Measurements from ENCODE around the gene SDF4. TPM values are rescaled to one million over a fixed set of nuclear protein-coding genes. Genes with fewer than 3 reads are reported as not detected.

The SDF4 gene
- total RNA-seq, 1 experiment from 2014 or later = 25.6 TPM

DNA sequence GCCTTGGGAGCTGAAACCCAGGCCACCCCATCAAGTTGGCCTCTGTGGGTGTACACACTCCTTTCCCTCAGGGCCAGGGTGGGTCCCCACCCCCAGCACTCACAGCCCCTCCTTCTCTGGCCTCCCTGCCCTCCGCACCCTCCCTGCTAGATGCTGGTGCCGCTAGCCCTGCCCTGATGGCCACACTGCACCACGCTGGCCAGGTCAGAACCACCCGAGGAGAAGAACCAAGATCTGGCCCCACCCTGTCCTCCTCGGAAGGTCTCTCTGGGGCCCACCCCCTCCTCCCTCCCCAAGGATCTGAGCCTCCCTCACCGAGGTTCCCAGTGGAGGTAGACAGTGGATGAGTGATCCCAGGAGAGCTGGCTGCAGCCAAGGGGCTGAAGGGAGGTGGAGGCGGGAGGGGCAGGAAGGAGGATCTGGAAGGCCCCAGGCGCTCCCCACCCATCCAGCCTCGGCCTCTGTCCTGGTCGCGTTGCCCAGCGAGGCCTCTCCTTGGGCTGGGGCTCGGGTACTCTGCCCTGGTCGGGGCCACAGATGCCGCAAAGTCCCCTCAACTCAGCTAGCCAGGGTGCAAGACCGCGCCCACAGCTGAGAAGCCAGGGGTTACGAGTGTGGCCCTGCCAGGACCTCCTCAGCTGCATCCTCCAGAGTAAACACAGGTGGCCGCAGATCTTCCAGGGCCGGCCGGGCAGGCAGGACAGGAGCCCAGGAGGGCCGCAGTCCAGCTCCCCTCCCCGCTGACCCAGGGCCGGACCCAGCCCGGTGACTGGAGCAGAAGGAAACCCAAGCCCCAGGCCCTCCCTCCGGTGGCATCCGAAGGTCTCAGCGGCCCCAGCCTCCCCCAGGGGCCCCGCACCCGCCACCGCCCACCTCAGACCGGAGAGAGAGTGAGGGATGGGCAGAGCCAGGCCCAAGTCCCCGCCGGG, 5.4 kb upstream of the SDF4 start:
- H3K9ac ChIP-seq (ENCODE audit: low read length) = no peak overlapping the region
- no peak overlapping the region for H3K4me2 ChIP-seq (ENCODE audit: low read depth, low read length, poor library complexity, severe bottlenecking)

DNA sequence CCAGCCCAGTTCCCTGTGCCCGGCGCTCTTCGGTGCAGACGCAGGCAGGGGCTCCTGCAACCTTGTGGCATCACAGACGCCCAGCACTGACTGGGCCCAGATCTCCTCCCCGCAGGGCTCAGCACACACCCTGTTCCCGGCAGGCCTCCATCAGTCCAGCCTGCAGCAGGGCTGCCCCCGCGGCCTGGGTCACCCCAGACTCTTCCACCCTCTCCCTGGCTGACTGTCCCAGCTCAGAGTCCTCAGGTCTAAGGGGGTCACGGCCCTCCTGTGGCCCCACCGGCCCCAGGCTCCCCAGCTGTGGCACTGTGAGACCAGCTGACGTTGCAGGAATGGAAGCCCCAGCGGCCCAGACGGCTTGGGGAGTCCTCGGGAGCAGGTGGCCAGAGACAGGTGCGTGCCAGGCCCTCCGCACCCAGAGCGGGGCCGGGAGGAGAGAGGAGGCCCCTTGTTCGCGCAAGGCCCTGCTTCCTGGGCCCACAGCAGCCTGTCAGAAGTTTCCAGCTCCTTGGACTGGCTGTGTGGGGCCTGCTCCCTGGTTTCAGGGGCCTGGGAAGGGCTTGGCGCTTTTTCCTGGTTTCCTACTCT, 4.5 kb upstream of the SDF4 start:
- no peak overlapping the region for H3K9ac ChIP-seq (ENCODE audit: low read length)
- H3K9me2 ChIP-seq (replicated peaks; ENCODE audit: insufficient read depth, low read length) = no peaks in the 10 kb centered on the region
- H3K79me2 ChIP-seq (ENCODE audit: low read length) = peaks cover 12% of the 10 kb centered on the region
- H3K27me3 ChIP-seq (ENCODE audit: low read length) = no peaks in the 10 kb centered on the region
- H2AFZ ChIP-seq (ENCODE audit: low read length) = no peak overlapping the region
- H3K27ac ChIP-seq (ENCODE audit: low read length) = no peak overlapping the region
- H3K9me3 ChIP-seq (ENCODE audit: low read length) = no peaks in the 10 kb centered on the region
- no peak for DNase-seq
- no peak overlapping the region for H3K4me2 ChIP-seq (ENCODE audit: low read depth, low read length, poor library complexity, severe bottlenecking)
- H3K36me3 ChIP-seq (ENCODE audit: insufficient read depth, low read length) = no peaks in the 10 kb centered on the region
- no peak overlapping the region for H3K4me3 ChIP-seq (ENCODE audit: low read length)
- peaks cover 15% of the 10 kb centered on the region; the same call in 1 of the 2 replicates for H4K20me1 ChIP-seq (ENCODE audit: insufficient read depth, low read depth, low read length)
- peaks cover 12% of the 10 kb centered on the region for H3K4me1 ChIP-seq (ENCODE audit: low read length)

More for the DNA sequence above, 5.4 kb upstream of the SDF4 start:
- no peak overlapping the region for H2AFZ ChIP-seq (ENCODE audit: low read length)
- peaks cover 12% of the 10 kb centered on the region for H3K4me1 ChIP-seq (ENCODE audit: low read length)
- 0 out of 2 replicates have a peak, but pooled peaks cover 9% of the 10 kb centered on the region for H3K79me2 ChIP-seq (ENCODE audit: low read length)
- H3K27me3 ChIP-seq (ENCODE audit: low read length) = no peaks in the 10 kb centered on the region
- no peaks in the 10 kb centered on the region for H3K9me3 ChIP-seq (ENCODE audit: low read length)
- no peak overlapping the region for H3K27ac ChIP-seq (ENCODE audit: low read length)
- no peaks in the 10 kb centered on the region for H3K9me2 ChIP-seq (replicated peaks; ENCODE audit: insufficient read depth, low read length)
- DNase-seq = no peak
- no peaks in the 10 kb centered on the region for H3K36me3 ChIP-seq (ENCODE audit: insufficient read depth, low read length)
- H3K4me3 ChIP-seq (ENCODE audit: low read length) = no peak overlapping the region
- H4K20me1 ChIP-seq (ENCODE audit: insufficient read depth, low read depth, low read length) = peaks cover 15% of the 10 kb centered on the region; the same call in 1 of the 2 replicates

DNA sequence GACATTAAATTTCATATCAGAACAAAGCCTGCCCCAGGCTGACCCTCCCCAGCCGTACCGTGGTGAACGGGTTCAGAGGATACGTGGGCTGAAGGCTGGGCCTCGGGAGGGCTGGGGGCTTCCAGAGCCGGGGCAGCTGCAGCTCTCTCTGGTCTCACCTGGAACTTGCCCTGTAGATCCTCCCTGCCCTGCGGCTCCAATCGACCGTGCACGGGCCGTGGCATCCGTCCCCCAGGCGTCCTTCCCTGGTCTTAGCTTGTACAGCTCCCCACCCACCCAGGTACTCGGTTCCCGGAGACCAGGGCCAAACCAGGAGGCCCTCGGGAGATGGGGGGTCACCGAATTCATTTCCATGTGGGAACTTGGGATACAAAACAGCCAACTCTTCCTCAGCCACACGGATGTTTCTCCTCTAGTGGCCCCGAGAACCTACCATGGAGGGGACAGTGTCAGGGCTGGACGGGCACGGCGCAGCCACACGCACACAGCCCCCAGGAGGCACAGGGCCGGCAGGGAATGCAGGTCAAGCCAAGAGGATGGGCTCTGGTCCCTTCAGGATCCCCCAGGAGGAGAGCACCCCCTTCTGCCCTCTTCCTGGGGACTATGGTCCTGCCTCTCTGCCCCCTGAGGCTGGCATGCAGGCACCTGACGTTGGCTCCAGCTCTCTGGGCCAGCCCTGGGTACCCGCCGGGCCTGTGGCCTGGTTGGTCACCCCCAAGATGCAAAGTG, 3.4 kb upstream of the SDF4 start:
- peaks cover 15% of the 10 kb centered on the region; the same call in 1 of the 2 replicates for H4K20me1 ChIP-seq (ENCODE audit: insufficient read depth, low read depth, low read length)
- H3K27me3 ChIP-seq (ENCODE audit: low read length) = no peaks in the 10 kb centered on the region
- no peak overlapping the region for H3K4me2 ChIP-seq (ENCODE audit: low read depth, low read length, poor library complexity, severe bottlenecking)
- H3K4me1 ChIP-seq (ENCODE audit: low read length) = peaks cover 18% of the 10 kb centered on the region
- H3K4me3 ChIP-seq (ENCODE audit: low read length) = no peak overlapping the region
- H3K79me2 ChIP-seq (ENCODE audit: low read length) = peaks cover 23% of the 10 kb centered on the region
- DNase-seq = no peak
- no peaks in the 10 kb centered on the region for H3K9me3 ChIP-seq (ENCODE audit: low read length)
- H3K27ac ChIP-seq (ENCODE audit: low read length) = no peak overlapping the region
- H2AFZ ChIP-seq (ENCODE audit: low read length) = no peak overlapping the region
- no peaks in the 10 kb centered on the region for H3K36me3 ChIP-seq (ENCODE audit: insufficient read depth, low read length)
- H3K9me2 ChIP-seq (replicated peaks; ENCODE audit: insufficient read depth, low read length) = no peaks in the 10 kb centered on the region
- no peak overlapping the region for H3K9ac ChIP-seq (ENCODE audit: low read length)

DNA sequence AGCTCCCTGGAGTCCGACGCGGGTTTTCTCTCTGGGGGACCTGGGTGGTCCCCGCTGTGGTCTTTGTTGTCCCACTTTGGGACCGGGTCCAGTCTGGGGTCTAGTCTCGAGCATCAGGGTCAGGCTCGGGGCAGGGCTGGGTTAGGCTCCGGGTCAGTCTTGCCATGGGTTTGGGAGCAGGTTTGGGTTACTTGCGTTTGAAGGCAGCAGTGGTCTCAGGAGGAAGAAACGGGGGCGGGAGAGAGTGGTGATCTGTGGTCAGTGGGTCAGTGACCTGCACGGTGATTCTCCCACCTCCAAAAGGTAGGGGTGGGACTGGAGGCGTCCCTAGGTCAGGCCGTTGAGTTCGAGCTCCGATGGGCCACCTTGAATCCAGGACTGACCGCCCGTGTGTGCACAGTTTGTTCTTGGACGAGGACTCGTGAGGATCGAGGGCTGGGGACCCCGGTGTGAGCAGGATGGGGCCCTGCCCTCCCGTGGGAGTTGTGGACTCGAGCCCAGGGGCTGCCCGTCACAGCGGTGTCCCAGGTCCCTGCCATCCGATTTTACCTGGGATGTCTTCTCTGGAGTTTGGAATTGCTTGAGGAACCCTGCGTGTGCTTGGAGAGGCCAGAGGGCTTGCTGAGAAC, 2.5 kb upstream of the SDF4 start:
- H3K36me3 ChIP-seq (ENCODE audit: insufficient read depth, low read length) = peaks cover 3% of the 10 kb centered on the region; the same call in 1 of the 2 replicates
- peaks cover 21% of the 10 kb centered on the region; the same call in 1 of the 2 replicates for H4K20me1 ChIP-seq (ENCODE audit: insufficient read depth, low read depth, low read length)
- H3K79me2 ChIP-seq (ENCODE audit: low read length) = peaks cover 32% of the 10 kb centered on the region
- no peak overlapping the region for H3K4me2 ChIP-seq (ENCODE audit: low read depth, low read length, poor library complexity, severe bottlenecking)
- H3K4me1 ChIP-seq (ENCODE audit: low read length) = peaks cover 21% of the 10 kb centered on the region
- no peak overlapping the region for H2AFZ ChIP-seq (ENCODE audit: low read length)
- H3K4me3 ChIP-seq (ENCODE audit: low read length) = no peak overlapping the region
- no peaks in the 10 kb centered on the region for H3K9me3 ChIP-seq (ENCODE audit: low read length)
- no peaks in the 10 kb centered on the region for H3K27me3 ChIP-seq (ENCODE audit: low read length)
- DNase-seq = no peak
- no peak overlapping the region for H3K27ac ChIP-seq (ENCODE audit: low read length)
- H3K9ac ChIP-seq (ENCODE audit: low read length) = no peak overlapping the region
- no peaks in the 10 kb centered on the region for H3K9me2 ChIP-seq (replicated peaks; ENCODE audit: insufficient read depth, low read length)

DNA sequence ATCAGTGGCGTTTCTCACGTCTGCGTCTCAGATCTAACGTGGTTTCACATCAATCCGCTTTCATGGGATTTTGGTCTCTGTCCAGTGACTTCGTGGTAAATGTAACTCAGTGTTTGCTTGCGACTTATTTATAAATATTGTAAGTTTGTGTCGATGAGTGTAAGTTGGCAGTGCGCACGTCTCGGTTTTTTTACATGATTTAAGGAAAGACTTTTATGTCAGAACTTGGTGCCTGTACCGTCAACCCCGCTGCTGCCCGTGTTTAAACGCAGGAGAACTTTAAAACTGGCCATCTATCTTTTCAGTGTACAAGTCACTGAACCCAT, 1.7 kb upstream of the SDF4 start:
- peaks cover 39% of the 10 kb centered on the region for H3K79me2 ChIP-seq (ENCODE audit: low read length)

DNA sequence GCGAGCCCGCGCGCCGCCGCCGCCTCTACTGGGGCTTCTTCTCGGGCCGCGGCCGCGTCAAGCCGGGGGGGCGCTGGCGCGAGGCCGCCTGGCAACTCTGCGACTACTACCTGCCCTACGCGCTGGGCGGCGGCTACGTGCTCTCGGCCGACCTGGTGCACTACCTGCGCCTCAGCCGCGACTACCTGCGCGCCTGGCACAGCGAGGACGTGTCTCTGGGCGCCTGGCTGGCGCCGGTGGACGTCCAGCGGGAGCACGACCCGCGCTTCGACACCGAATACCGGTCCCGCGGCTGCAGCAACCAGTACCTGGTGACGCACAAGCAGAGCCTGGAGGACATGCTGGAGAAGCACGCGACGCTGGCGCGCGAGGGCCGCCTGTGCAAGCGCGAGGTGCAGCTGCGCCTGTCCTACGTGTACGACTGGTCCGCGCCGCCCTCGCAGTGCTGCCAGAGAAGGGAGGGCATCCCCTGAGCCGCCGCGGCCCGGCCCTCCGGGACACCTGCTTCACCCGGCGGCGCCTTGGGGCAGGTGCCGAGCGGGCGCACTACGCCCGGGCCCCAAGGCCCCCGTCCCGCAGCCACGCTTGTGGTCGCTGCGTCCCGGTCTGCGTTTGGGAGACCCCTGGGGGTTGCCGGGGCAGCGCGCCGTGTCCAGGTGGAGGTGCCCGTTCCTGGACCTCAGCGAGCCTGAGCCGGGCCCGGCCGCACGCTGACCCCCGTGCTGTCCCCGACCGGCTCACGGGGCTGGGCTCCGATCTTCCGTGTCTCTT, 1.2 kb upstream of the SDF4 start:
- Histone ChIP-seq H3K79me2 (ENCODE audit: low read length) (peaks cover 43% of the 10 kb centered on the region), H3K27me3 (ENCODE audit: low read length) (no peaks in the 10 kb centered on the region), H3K4me3 (ENCODE audit: low read length) (peak overlapping the region; percentile 57; the same call in 1 of the 2 replicates), H3K9ac (ENCODE audit: low read length) (peak overlapping the region; percentile 66), H3K4me1 (ENCODE audit: low read length) (peaks cover 21% of the 10 kb centered on the region), H3K9me2 (replicated peaks; ENCODE audit: insufficient read depth, low read length) (no peaks in the 10 kb centered on the region), H3K27ac (ENCODE audit: low read length) (no peak overlapping the region), H3K36me3 (ENCODE audit: insufficient read depth, low read length) (peaks cover 6% of the 10 kb centered on the region; the same call in 1 of the 2 replicates), H2AFZ (ENCODE audit: low read length) (no peak overlapping the region), H4K20me1 (ENCODE audit: insufficient read depth, low read depth, low read length) (peaks cover 22% of the 10 kb centered on the region; the same call in 1 of the 2 replicates), H3K4me2 (ENCODE audit: low read depth, low read length, poor library complexity, severe bottlenecking) (peak overlapping the region; percentile 29), H3K9me3 (ENCODE audit: low read length) (no peaks in the 10 kb centered on the region)
- DNase-seq = no peak

More for the DNA sequence above, 1.7 kb upstream of the SDF4 start:
- H3K9me3 ChIP-seq (ENCODE audit: low read length) = no peaks in the 10 kb centered on the region
- peak overlapping the region; percentile 29 for H3K4me2 ChIP-seq (ENCODE audit: low read depth, low read length, poor library complexity, severe bottlenecking)
- peaks cover 4% of the 10 kb centered on the region; the same call in 1 of the 2 replicates for H3K36me3 ChIP-seq (ENCODE audit: insufficient read depth, low read length)
- no peak overlapping the region for H3K4me3 ChIP-seq (ENCODE audit: low read length)
- DNase-seq = no peak
- no peak overlapping the region for H3K27ac ChIP-seq (ENCODE audit: low read length)
- H3K27me3 ChIP-seq (ENCODE audit: low read length) = no peaks in the 10 kb centered on the region
- peaks cover 21% of the 10 kb centered on the region for H3K4me1 ChIP-seq (ENCODE audit: low read length)
- H3K9ac ChIP-seq (ENCODE audit: low read length) = no peak overlapping the region
- no peak overlapping the region for H2AFZ ChIP-seq (ENCODE audit: low read length)
- peaks cover 26% of the 10 kb centered on the region; the same call in 1 of the 2 replicates for H4K20me1 ChIP-seq (ENCODE audit: insufficient read depth, low read depth, low read length)
- H3K9me2 ChIP-seq (replicated peaks; ENCODE audit: insufficient read depth, low read length) = no peaks in the 10 kb centered on the region

DNA sequence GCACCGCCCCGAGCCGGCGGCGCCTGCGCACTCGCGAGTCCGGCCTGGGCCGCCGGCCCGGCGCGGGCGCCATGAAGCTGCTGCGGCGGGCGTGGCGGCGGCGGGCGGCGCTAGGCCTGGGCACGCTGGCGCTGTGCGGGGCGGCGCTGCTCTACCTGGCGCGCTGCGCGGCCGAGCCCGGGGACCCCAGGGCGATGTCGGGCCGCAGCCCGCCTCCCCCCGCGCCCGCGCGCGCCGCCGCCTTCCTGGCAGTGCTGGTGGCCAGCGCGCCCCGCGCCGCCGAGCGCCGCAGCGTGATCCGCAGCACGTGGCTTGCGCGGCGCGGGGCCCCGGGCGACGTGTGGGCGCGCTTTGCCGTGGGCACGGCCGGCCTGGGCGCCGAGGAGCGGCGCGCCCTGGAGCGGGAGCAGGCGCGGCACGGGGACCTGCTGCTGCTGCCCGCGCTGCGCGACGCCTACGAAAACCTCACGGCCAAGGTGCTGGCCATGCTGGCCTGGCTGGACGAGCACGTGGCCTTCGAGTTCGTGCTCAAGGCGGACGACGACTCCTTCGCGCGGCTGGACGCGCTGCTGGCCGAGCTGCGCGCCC, 501 bp upstream of the SDF4 start, which contains the start of gene B3GALT6:
B3GALT6 (plus strand) TSS at position 30 of the 588 bp plus-strand sequence; CDS start at position 72, 42 bp downstream.
- peaks cover 21% of the 10 kb centered on the region; the same call in 1 of the 2 replicates for H4K20me1 ChIP-seq (ENCODE audit: insufficient read depth, low read depth, low read length)
- peak within 1 kb of the TSS; percentile 83 for H3K9ac ChIP-seq (ENCODE audit: low read length)
- no peaks in the 10 kb centered on the region for H3K9me2 ChIP-seq (replicated peaks; ENCODE audit: insufficient read depth, low read length)
- peaks cover 21% of the 10 kb centered on the region for H3K4me1 ChIP-seq (ENCODE audit: low read length)
- H3K36me3 ChIP-seq (ENCODE audit: insufficient read depth, low read length) = peaks cover 6% of the 10 kb centered on the region; the same call in 1 of the 2 replicates
- peak within 1 kb of the TSS; percentile 50 for H3K27ac ChIP-seq (ENCODE audit: low read length)
- H3K4me3 ChIP-seq (ENCODE audit: low read length) = peak within 1 kb of the TSS; percentile 84
- no peaks in the 10 kb centered on the region for H3K27me3 ChIP-seq (ENCODE audit: low read length)
- H3K4me2 ChIP-seq (ENCODE audit: low read depth, low read length, poor library complexity, severe bottlenecking) = peak within 1 kb of the TSS; percentile 92
- no peaks in the 10 kb centered on the region for H3K9me3 ChIP-seq (ENCODE audit: low read length)
- peaks cover 48% of the 10 kb centered on the region for H3K79me2 ChIP-seq (ENCODE audit: low read length)
- peak within 1 kb of the TSS; percentile 3; the same call in 1 of the 2 replicates for H2AFZ ChIP-seq (ENCODE audit: low read length)
- DNase-seq = no peak
